Astrocyte of the spinal cord (primary cell): Measurements from ENCODE around the gene CCDC174.
"Not testable (repeated sequence)": the region's sequence is repeated elsewhere in the genome, so short reads cannot be mapped to it uniquely, and the experiment has no call there.

Experiments used
- DNase-seq: peaks from one replicate; pipeline ENCODE4 v3.0.0; 2011; ENCODE audit warnings: low read depth, low spot score
- H3K4me3 ChIP-seq: 2 replicates; pipeline ENCODE4 v1.5.1; 2011; ENCODE audit warnings: low read depth, mild to moderate bottlenecking, low read length, moderate library complexity
- in situ Hi-C: cut with HindIII; loops from 2 replicates; pipeline ENCODE4 v1.10.0; 2017; ENCODE audit warnings: low sequenced_read_pairs
- TF ChIP-seq, protein P1 (sequence below): IDR thresholded peaks from 2 replicates; pipeline ENCODE4 v1.5.1; 2012; ENCODE audit warnings: low read depth, mild to moderate bottlenecking, low read length, inconsistent platforms

CCDC174 gene

DNA sequence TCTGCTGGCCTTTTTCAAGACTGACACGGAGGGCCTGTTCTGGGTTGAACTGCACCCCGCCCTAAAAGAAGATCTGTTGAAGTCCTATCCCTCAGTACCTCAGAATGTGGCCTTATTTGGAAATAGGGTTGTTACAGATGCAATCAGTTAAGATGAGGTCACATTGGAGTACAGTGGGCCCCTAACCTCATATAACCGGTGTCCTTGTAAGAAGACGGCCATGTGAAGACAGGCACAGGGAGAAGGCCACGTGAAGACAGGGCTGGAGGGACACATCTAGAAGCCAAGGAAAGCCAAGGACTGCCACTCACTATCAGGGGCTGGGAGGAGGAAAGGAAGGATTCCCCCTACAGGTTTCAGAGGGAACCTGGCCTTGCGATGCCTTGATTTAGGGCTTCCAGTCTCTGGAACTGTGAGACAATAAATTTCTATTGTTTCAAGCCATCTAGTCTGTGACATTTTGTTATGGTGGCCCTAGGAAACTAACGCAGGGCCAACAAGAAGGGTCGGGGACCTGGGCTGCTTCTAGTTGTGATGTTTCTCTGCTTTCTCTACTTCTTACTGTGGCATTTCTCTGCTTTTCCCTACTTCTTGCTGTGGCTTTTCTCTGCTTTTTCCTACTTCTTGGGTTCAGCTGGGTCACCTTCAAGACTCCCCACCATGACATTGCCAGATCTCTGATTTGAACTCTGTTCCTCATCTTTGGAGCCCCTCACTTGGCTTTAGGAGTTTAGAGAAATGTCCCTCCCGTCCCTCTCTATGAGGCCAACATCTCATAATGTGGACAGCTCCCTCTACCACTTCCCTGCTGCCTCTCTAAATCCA, 4.8 kb upstream of the CCDC174 start:
- in situ Hi-C loops, result no loop called here
- no peak for DNase-seq
- TF ChIP-seq, protein P1, sequence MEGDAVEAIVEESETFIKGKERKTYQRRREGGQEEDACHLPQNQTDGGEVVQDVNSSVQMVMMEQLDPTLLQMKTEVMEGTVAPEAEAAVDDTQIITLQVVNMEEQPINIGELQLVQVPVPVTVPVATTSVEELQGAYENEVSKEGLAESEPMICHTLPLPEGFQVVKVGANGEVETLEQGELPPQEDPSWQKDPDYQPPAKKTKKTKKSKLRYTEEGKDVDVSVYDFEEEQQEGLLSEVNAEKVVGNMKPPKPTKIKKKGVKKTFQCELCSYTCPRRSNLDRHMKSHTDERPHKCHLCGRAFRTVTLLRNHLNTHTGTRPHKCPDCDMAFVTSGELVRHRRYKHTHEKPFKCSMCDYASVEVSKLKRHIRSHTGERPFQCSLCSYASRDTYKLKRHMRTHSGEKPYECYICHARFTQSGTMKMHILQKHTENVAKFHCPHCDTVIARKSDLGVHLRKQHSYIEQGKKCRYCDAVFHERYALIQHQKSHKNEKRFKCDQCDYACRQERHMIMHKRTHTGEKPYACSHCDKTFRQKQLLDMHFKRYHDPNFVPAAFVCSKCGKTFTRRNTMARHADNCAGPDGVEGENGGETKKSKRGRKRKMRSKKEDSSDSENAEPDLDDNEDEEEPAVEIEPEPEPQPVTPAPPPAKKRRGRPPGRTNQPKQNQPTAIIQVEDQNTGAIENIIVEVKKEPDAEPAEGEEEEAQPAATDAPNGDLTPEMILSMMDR, result no peak
- no peak overlapping the region for H3K4me3 ChIP-seq

DNA sequence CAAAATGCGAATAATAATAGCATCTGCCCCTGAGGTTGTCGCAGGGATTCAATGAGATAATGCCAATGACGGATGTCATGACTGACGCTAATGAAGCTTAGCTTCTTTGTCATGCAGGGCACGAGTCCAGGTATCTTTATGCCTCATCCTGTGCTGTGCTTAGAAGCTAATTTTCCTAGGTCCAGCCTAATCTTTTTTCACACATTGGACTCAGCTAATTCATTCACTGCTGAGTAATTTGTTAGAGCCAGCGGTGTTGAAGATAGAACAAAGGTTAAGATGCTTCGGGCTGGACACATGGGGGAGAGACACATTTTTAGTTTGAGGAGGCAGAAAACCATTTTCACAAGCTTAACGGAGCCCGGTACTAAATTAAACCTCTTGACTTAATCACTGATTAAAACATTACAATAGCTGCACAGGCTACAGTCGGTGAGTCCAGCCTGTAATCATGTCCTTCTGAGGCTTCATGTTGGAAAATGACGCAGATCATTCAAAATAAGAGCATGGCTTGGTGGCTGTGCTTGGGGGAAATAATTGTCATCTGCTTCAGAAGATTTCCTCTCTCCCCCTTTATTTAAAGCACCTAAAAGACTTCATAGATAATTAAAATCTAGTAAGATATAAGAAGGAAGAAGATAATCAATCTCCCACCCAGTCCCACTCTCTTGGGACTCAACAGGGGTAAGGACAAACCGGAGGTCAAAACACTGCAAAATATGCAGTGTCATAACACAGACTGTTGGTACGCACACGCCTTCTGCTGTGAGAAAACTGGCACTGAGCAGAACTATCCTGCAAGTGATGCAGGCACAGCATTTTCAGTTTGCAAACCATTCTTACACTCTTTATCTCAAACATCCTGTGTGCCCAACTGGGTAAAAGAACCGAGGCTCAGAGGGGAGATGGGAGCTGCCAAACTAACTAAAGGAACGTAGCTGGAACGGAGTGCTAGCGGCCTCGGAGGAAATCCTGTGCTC, 3.3 kb upstream of the CCDC174 start:
- TF ChIP-seq, protein P1, result no peak
- no peak overlapping the region for H3K4me3 ChIP-seq
- in situ Hi-C loops, result no loop called here
- DNase-seq, result no peak

DNA sequence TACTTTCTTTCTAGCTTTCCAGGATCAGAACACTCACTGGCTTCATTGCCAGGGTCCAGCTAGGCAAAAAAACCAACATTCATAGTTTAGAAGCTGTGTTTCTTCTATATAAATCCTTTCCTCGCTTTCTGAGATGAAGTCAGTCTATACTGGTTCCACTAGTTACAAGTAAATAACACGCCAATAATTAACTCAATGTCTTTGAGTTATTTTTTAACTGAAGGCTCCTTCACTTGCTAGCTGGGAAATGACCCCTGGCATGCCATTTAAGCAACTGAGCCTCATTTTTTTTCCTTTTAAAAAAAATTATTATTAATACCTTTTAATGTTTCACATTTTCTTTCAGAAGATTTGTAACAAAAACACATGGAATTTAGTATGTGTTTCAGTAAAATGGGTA, 2.1 kb upstream of the CCDC174 start:
- in situ Hi-C loops, result no loop called here
- DNase-seq, result no peak
- TF ChIP-seq, protein P1, result no peak
- H3K4me3 ChIP-seq, result no peak overlapping the region

DNA sequence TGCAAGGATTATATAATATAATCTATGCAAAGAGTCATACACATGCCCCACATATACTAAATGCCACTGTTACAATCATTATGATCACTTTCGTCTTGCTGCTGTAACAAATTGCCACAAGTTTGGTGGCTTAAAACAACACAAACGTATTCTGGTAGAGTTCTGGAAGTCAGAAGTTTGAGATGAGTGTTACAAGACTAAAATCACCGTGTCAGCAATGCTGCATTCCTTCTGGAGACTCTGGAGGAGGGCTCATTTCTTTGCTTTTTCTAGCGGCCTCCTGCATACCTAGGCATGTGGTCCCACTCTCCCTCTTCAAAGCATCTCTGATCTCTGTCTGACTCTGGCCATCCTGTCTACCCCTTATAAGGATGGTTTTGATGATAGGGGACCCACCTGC, 1.4 kb upstream of the CCDC174 start:
- TF ChIP-seq, protein P1, result no peak
- no peak overlapping the region for H3K4me3 ChIP-seq
- no peak for DNase-seq
- in situ Hi-C loops, result no loop called here

DNA sequence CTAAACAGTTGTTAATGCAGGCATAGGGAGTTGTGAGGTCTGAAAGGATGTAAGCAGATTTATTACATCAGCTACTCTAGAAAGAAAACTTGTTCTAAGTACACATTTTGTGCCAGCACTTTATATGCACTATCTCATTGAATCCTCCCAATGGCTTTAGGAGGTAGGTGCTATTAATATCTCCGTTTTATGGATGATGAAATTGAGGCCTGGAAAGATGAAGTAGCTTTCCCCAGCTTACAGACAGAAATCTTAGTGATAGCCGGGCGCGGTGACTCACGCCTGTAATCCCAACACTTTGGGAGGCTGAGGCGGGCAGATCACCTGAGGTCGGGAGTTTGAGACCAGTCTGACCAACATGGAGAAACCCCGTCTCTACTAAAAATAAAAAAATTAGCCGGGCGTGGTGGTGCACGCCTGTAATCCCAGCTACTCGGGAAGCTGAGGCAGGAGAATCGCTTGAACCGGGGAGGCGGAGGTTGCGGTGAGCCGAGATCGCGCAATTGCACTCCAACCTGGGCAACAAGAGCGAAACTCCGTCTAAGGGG, 872 bp downstream of the CCDC174 start:
- peak overlapping the region; percentile 66 for H3K4me3 ChIP-seq
- in situ Hi-C loops, result not testable (repeated sequence)

DNA sequence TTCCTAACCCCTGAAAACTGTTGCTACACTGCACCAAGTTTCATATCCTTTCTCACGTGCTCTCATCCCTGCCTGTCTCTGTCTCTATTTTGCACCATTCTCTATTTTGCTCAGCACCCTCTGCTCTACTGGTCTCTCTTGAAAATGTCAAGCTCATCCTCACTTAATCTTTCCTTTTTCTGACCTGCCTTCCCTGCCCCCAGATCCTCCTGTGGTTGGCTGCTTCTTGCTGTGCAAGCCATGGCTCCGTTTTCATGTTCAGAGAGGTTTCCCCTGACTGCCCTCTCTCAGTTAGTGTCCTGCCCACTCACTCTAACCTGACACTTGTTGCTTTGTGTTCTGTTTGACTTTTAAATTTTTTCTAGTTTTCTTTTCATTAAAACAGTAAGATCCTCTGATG, 6.0 kb downstream of the CCDC174 start:
- TF ChIP-seq, protein P1, result no peak
- H3K4me3 ChIP-seq, result no peak overlapping the region
- DNase-seq, result no peak
- in situ Hi-C loops, result no loop called here

More for the DNA sequence above, 872 bp downstream of the CCDC174 start:
- DNase-seq, result not testable (repeated sequence)
